Measurements from ENCODE around the gene RASA2. TPM values are rescaled to one million over a fixed set of nuclear protein-coding genes. Genes with fewer than 3 reads are reported as not detected.

Gene RASA2
- total and polyA plus RNA-seq, 10 donors, result 9.4 to 90.6 (median 45.3) TPM

DNA sequence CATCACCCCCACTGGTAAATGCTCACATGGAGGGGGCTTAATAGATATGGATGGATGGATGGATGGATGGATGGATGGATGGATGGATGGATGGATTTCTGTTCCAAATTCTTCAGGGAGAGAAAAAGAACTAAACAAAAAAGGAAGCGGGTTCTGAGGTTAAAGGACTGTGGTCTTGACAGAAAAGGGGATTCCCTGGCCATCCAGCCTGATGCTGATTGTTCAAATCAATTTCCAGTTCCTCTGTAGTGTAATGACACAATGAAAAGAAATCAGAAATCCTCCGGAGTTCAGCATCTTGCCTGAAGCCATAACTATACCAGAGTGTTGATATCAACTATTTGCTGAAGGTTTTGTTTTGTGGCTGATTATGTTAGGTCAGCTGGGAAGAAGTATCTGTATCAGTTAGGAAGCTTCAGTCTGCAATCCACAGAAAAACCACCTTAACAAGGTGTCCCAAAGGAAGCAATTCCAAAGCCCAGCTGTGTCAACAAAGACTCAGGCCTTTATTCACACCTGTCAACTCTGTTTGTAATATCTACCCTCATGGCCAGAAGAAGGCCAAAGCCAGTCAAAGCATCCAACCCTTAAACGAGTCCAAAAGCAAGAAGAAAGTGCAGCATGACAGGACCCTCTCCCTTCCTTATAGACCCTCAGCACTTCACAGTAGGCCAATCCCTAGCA, 24.5 kb upstream of the RASA2 start:
- WGBS, 5 donors, result 58 to 79% (median 63%) methylated on average over 3 of the region's 3 CpGs
- DNase-seq, result no peak
- intact Hi-C loops (cut with DNase I; ENCODE audit: low total_unique reads), result no loop called here

DNA sequence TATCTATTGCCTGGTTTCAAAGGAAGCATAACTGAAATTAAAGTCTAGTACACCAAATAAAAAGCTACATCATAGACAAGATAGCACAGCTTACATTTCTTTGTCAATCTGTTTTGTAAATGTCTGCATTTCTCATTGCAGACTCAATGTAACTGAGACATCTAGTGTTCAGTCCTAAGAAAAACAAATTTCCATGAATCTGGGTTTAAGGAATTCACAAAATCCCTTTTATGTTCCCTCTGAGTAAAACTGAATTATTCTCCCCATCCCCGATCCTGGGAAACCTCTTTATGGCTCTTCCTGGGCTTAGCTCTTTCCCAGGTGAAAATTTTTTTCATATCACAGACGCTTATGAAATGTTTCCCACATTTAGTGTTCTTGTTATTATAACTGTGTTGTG, 21.6 kb upstream of the RASA2 start:
- Histone ChIP-seq H3K27ac (no peak overlapping the region), H3K27me3 (replicated peaks in 1 of 7) (no peaks in the 10 kb centered on the region), H3K36me3 (no peaks in the 10 kb centered on the region), H3K9me3 (peaks cover 0 to 26% (median 17%) of the 10 kb centered on the region in 8 donors), H3K4me1 (peaks cover 0 to 5% (median 1%) of the 10 kb centered on the region in 6 donors), H3K4me3 (no peak overlapping the region)
- intact Hi-C loops (cut with DNase I; ENCODE audit: low total_unique reads), result no loop called here
- TF ChIP-seq POLR2A (IDR thresholded peaks at IDR 0.05) (no peak), POLR2AphosphoS5 (IDR thresholded peaks at IDR 0.05) (no peak)
- TF ChIP-seq, protein P1, sequence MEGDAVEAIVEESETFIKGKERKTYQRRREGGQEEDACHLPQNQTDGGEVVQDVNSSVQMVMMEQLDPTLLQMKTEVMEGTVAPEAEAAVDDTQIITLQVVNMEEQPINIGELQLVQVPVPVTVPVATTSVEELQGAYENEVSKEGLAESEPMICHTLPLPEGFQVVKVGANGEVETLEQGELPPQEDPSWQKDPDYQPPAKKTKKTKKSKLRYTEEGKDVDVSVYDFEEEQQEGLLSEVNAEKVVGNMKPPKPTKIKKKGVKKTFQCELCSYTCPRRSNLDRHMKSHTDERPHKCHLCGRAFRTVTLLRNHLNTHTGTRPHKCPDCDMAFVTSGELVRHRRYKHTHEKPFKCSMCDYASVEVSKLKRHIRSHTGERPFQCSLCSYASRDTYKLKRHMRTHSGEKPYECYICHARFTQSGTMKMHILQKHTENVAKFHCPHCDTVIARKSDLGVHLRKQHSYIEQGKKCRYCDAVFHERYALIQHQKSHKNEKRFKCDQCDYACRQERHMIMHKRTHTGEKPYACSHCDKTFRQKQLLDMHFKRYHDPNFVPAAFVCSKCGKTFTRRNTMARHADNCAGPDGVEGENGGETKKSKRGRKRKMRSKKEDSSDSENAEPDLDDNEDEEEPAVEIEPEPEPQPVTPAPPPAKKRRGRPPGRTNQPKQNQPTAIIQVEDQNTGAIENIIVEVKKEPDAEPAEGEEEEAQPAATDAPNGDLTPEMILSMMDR (IDR thresholded peaks at IDR 0.05 in 8 of 11, conservative IDR thresholded peaks at IDR 0.05 in 3 of 11), result no peak
- DNase-seq, result no peak
- WGBS, 5 donors, result 78 to 93% (median 87%) methylated on average over 2 of the region's 2 CpGs

More for the DNA sequence above, 24.5 kb upstream of the RASA2 start:
- Histone ChIP-seq H3K4me3 (no peak overlapping the region), H3K27ac (no peak overlapping the region), H3K9me3 (peaks cover 0 to 18% (median 14%) of the 10 kb centered on the region in 8 donors), H3K27me3 (replicated peaks in 1 of 7) (no peaks in the 10 kb centered on the region), H3K4me1 (peaks cover 0 to 9% (median 1%) of the 10 kb centered on the region in 6 donors), H3K36me3 (no peaks in the 10 kb centered on the region)
- TF ChIP-seq, protein P1 (IDR thresholded peaks at IDR 0.05 in 8 of 11, conservative IDR thresholded peaks at IDR 0.05 in 3 of 11), result no peak
- TF ChIP-seq POLR2AphosphoS5 (IDR thresholded peaks at IDR 0.05) (no peak), POLR2A (IDR thresholded peaks at IDR 0.05) (no peak)

DNA sequence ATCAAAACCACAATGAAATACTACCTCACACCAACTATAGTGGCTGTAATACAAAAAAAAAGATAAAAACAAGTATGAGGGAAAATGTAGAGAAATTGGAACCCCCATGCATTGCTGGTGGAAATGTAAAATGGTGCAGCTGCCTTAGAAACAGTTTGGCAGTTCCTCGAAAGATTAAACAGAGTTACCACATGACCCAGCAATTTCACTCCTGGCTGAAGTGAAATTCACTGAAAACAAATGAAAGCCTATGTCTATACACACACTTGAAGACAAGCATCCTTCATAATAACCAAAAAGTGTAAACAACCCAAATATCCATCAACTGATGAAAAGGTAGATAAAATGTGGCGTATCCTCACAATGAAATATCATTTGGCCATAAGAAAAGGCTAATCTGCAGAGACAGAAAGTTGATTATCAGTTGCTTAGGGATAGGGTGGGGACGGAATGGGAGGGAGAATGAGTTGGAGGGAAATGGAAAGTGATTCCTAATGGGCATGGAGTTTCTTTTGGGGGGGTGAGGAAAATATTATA, 20.1 kb upstream of the RASA2 start:
- no peaks in the 10 kb centered on the region for H3K36me3 ChIP-seq
- intact Hi-C loops (cut with DNase I; ENCODE audit: low total_unique reads), result no loop called here
- H3K4me3 ChIP-seq, result no peak overlapping the region
- WGBS, 5 donors, result 80 to 98% (median 95%) methylated on average over 3 of the region's 3 CpGs
- no peak for DNase-seq
- TF ChIP-seq POLR2AphosphoS5 (IDR thresholded peaks at IDR 0.05), result no peak
- TF ChIP-seq POLR2A (IDR thresholded peaks at IDR 0.05), result no peak
- TF ChIP-seq, protein P1 (IDR thresholded peaks at IDR 0.05 in 8 of 11, conservative IDR thresholded peaks at IDR 0.05 in 3 of 11), result no peak
- peaks cover 0 to 26% (median 17%) of the 10 kb centered on the region in 8 donors for H3K9me3 ChIP-seq
- H3K4me1 ChIP-seq, result no peaks in the 10 kb centered on the region
- no peak overlapping the region for H3K27ac ChIP-seq
- no peaks in the 10 kb centered on the region for H3K27me3 ChIP-seq (replicated peaks in 1 of 7)

DNA sequence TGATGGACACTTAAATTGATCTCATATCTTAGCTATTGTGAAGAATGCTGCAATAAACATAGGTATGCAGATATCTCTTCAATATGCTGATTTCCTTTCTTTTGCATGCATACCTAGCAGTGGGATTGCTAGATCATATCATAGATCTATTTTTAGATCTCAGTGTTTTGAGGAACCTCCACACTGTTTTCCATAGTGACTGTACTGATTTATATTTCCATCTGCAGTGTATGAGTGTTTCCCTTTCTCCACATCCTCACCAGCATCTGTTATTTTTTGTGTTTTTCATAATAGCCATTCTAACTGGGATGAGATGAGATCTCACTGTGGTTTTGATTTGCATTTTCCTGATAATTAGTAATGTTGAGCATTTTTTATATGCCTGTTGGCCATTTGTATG, 17.1 kb upstream of the RASA2 start:
- TF ChIP-seq, protein P1 (IDR thresholded peaks at IDR 0.05 in 8 of 11, conservative IDR thresholded peaks at IDR 0.05 in 3 of 11), result no peak
- no peak for TF ChIP-seq POLR2A (IDR thresholded peaks at IDR 0.05)
- TF ChIP-seq POLR2AphosphoS5 (IDR thresholded peaks at IDR 0.05), result no peak
- intact Hi-C loops (cut with DNase I; ENCODE audit: low total_unique reads), result loop anchor here (5.0 kb wide), 1 partner anchor 93 kb away; no protein-coding TSS in a partner anchor
- no peak overlapping the region for H3K27ac ChIP-seq
- H3K4me3 ChIP-seq, result no peak overlapping the region
- no peak for DNase-seq
- H3K9me3 ChIP-seq, result peaks cover 0 to 12% (median 6%) of the 10 kb centered on the region in 8 donors
- H3K27me3 ChIP-seq (replicated peaks in 1 of 7), result no peaks in the 10 kb centered on the region
- H3K4me1 ChIP-seq, result peaks cover 0 to 8% (median 3%) of the 10 kb centered on the region in 6 donors
- H3K36me3 ChIP-seq, result no peaks in the 10 kb centered on the region
